Fibroblast of skin of right quadriceps (primary cell): ENCODE measurements around the gene OCA2.
"Not testable (repeated sequence)": the region's sequence is repeated elsewhere in the genome, so short reads cannot be mapped to it uniquely, and the experiment has no call there.

Source experiments
- DNase-seq: peaks from one replicate; pipeline ENCODE4 v3.0.0-alpha.2; 2013

OCA2 gene

DNA sequence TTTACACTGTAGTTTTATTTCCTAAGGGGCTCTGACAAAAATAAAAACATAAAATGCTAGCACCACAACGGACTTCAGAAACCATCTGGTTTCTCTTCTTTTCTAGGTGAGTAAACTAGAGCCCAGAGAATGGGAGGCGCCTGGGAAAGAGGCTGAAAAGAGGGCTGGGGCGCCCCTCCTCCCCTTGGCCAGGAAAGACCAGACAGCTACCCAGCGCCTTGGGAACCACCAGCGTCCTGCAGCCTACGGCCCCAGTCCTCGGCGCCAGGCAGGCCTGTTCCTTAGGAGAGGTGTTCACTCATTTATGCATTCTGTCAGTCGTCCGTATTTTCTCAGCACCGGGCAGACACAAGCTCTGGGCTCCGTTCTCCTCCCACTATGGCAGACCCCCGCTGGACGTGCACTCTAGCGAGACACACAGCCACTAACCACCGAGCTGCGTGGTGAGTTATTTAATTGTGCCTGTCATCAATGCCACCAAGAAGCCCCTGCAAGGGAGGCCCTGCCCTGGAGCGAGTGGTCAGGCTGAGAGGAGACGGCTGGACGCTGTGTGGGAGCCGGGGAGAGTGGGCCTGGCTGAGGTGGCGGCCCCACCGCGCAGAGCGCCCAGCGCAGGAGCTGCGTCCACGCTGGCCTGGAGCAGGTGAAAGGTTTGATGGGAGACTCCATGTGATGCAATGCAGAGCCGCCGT lies 294.4 kb downstream of the OCA2 start:
- no peak for DNase-seq

DNA sequence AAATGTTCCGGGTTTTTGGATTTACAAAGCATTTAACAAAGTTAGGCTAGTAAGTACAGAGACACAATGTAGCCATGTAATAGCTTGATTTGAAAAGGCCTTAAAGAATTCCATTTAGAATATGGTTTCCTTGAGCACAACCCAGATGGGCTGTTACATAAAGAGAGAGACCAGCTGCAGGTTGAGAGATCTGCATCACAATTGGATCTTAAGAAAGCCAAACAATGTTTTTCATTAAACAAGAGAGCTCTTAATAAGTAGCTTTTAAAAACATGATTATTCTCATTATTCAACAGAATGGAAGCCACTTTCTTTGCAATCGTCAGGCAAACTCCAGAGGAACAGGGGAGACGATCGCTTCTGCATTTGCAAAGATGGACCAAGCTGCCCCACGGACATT lies 300.3 kb downstream of the OCA2 start:
- no peak for DNase-seq

DNA sequence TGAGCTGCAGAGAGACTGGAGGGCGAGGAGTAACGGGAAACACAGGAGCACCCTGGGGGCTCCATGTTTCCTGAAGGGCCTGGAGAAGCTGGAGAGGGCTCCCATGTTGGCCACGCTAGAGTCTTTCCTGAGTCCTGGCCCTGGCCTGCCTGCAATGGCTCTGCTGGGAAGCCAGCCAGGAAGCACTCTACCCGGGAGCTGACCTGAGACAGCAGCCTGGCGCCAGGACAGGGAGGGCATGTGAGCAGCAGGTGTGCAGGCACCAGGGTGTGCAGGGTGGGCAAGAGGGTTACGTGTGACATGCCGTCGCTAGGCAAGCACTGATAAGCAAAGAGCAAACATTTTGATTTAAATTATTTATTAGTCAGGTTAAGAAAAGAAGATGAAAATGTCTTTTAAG lies 301.4 kb downstream of the OCA2 start:
- DNase-seq: no peak

DNA sequence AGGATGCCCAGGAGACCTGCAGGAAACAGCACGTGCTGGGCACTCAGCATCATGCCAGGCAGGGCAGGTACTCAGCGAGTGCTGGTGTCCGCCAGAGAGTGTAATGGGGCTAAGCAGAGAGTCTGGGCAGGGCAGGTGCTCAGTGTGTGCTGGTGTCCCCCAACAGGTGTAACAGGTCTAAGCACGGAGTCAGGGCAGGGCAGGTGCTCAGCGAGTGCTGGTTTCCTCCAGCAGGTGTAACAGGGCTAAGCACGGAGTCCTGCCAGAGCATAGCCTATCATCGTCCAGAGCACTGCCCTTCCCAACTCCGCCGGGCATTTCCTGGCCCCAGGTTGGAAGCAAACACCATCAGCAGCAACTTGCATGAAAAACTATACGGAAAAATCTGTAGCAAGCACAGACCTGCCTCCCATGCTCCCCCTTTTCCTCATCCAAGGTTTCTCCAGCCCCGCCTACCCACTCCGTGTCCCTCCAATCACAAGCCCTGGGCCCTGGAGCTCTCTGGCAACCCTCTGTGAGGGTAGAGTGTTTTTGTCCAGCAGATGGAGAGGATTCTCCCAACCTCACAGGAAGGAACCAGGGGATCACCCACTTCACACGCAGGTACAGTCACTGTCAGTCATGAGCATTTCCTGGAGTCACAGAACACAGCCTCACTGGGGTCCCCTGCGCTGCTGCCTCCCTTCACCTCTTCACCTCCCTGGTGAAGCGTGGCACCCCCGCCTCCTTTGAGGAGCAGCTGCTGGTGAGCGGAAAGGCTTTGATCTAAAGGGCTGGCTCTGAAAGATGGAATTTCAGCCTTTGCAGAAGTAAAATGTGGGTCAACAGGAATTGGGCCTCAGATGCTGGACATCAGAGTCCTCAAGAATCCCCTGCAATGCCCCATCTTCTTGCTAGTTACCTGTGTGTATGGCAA lies 302.5 kb downstream of the OCA2 start:
- DNase-seq: no peak

DNA sequence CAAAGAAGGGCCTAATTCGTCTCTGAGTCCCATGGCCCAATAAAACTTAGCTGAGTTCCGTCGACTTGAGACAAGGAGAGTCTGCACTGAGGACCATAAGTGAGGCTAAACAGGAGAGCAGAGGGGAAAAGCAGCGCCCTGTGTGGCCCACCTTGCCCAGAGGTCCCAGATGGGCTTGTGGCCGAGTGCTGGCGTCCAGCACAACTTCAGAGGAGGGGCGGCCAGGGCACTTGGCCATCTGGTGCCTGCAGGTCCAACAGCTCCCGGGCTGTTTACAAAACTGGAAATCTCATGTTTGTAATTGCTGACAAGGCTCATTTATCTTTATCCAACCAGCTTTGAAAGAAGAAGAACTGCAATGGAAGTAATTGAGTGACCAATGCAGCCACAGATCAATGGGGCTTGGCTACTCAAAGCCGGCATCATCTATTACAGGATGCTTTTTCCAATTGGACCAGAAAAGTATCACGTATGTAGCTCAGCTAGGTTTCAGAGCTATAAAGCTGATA lies 306.3 kb downstream of the OCA2 start:
- DNase-seq: no peak

DNA sequence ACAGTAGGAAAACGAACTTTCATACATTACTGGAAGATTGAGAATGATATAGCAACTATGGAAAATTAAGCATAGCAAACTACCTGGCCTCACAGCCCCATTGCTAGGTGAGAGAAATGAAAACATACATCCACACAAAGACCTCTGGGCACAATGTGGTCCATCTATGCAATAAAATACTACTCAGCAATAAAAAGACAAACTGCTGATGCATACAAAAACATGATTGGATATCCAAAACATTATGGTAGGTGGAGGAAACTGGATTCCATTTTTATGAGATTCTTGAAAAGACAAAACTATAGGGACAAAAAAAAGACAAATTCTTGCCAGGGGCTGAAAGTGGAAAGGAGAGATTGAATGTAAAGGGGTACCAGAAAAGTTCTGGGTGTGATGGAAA lies 308.8 kb downstream of the OCA2 start:
- DNase-seq: no peak

DNA sequence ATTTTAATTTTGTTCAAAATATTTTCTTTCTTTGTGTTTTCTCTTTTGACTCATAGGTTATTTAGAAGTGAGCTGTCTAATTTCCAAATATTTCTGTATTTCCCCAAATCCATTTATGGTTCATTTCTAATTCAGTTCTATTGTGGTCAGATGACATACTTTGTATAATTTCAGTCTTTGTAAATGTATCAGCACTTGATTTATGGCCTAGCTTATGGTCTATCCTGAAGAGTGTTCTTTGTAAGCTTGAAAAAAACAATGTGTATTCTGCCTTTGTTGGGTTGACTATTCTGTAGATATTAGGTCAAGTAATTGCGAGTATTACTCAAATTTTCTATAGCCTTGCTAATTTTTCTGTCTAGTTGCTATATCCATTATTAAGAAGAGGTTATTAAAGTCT lies 311.2 kb downstream of the OCA2 start:
- peak; percentile 13 for DNase-seq

DNA sequence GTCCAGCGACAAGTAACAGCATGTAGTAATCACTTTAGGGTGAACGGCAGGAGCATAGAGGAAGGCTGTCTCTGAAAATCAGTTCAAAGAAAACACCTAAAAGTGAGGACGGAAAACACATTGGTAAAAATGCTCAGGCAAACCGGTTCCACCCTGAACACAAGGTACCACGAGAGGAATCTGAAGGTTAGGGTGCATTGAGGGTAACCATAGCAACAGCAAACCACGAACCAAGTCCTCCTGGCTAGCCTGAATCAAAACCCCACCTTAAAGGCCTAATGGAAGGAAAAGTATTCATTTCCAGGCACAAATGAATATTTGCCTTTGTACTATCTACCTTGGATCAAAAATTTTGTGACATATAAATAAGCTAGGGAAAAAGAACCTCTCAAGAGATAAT lies 315.0 kb downstream of the OCA2 start:
- no peak for DNase-seq

DNA sequence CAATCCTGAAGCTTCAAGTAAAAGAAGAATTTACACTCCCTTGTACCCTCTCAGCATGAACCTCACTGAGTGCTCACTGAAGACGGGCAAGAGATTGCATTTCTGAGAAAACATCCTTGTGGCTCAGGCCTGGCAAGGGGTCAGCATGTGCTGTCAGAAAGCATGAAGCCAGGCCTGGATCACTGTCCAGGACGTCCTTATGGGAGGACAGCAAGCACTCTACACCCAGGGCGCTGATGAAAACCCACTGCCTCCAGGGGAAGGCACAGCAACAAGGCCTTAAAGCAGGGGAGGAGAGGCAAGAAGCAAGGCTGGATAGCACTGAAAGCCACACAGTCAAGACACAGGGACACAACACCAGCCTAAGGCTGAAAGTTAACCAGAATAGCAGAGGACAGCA lies 315.4 kb downstream of the OCA2 start:
- no peak for DNase-seq

DNA sequence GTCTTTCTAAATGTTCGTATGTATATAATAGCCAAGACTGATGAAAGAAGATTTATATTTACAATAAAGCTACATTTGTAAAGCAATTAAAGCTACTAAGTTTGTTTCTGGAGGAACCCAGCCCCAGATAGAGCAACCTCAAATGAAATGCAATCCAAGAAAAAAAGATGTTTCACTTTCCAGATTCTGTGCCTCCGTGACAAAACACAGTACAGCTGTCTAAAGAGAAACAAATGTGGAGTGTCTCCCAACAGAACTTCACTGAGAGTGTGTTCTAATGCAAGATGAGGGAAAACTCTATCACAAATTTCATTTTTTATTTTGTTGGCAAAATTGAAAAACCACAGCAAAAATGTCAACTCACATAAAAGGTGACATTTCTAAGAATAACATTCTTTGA lies 317.0 kb downstream of the OCA2 start:
- no peak for DNase-seq

DNA sequence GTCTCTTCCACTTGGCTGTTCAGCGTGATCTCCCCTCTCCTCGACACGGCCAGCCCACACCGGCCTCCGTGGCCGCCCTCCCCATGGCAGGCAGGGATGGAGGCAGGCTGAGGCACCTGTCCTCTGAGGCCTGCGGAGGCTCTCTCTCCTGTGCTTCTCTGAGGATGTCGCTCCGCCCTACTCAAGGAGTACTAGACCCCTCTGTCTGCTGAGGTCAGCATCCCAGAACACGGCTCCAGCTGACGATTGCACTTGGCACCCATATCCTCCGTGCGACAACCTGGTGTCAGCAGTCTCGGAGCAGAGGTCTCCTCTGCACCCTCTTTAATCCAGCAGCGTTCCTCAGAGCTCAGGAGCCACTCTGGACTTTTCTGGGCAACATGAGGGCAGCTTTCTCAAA lies 322.6 kb downstream of the OCA2 start:
- DNase-seq: no peak

DNA sequence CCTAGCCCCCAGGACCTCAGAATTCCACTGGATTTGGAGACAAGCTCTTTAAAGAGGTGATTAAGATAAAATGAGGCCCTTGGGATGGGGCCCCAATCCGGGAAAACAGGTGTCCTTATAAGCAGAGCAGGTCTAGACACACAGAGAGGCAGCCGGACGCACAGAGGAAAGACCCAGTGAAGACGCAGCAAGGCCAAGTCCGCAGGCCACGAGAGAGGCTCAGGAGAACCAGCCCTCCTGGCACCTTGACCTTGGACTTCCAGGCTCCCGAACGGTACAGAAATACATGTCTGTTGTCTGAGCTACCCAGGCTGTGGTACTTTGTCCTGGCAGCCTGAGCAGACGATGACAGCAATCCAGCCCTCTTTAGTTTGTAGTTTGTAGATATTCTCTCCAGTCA lies 324.5 kb downstream of the OCA2 start:
- DNase-seq: no peak

DNA sequence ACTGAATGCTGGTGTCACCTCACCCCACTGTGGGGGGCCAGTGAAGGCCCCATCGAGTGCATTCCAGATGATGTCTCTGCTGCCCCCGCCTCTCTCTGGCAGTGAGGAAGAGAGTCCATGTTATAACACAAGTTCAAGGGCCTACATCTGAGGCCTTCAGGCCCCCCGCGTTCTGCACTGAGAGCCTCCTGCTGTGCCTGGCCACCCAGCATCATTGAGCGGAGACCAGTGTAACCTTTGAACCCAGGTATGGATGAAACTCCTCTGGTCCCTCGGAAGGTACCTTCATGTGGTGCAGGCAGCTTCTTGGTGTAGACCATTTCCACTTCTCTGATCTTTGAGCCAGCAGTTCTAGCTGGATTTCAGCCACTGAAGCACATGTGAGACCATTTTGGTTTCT lies 324.9 kb downstream of the OCA2 start:
- no peak for DNase-seq

DNA sequence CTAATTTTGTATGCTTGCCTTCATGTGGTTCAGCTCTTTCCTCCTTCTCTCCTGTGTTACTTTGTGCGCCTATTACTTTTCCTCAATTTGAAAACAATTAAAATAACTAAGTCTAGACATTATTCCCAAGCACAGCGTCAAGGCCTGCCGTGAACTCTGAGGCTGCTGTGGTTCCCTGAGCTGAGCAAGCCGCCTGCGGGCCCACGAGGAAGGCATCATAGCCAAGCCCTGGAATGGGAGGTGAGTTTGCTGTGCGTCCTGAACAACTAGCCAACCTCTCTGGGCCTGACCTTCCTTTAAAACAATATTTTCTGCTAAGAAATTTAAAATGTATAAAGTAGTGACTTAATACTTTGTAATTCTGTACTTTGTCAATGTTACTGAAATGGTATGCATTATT lies 327.2 kb downstream of the OCA2 start:
- DNase-seq: no peak

DNA sequence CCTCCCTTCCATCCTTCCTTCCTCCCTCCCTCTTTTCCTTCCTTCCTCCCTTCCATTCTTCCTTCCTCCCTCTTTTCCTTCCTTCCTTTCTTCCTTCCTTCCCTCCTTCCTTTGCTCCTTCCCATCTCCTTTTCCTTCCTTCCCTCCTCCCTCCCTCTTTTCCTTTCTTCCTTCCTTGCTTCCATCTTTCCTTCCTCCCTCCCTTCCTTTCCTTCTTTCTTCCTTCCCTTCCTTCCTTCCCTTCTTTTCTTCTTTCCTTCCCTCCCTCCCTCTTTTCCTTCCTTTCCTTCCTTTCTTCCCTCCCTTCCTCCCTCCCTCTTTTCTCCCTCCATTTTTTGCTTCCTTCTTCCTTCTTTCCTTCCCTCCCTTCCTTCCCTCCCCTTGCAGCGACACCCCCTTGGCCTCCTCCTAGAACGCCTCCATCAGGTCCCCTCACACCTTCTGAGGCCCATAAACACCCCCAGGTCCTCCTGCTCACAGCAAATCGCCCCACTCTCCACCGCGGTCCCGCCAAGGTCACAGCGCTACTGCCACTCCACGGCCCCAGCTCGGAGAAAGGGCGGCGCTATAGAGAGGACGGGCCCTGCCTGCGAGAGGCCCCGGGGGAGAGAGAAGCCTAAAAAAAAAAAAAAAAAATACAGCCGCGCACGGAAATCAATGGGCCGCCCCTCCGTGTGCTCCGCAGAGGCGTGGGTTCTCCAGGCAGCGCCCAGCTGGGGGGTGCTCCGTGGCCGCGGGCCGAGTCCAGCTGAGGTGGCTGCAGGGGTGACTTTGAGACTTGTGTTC lies 328.2 kb downstream of the OCA2 start:
- no peak for DNase-seq

DNA sequence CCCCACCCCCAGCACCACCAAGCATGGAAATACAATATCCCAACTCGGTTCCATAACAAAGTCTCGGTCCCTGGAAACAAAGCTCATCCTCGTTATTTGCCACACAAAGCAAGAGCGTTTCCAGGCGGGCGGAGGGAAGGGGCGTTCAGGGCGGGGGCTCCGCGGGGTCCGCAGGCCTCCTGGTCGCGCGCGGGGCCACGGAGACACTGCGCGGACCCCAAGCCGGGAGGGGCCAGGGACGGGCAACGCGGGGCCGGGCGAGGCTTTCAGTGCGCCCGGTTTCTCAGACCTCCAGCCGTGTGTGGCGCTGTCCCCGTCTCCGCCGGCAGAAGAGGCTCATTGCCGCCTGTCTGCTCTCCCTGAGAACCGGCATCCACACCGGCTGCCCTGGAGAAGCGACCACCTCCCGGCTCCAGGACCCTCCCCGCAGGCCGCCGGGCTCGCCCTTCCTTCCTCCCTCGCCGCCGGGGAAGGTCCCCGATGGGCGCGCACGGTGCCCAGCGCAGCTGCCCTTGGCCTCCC lies 329.0 kb downstream of the OCA2 start:
- DNase-seq: no peak

DNA sequence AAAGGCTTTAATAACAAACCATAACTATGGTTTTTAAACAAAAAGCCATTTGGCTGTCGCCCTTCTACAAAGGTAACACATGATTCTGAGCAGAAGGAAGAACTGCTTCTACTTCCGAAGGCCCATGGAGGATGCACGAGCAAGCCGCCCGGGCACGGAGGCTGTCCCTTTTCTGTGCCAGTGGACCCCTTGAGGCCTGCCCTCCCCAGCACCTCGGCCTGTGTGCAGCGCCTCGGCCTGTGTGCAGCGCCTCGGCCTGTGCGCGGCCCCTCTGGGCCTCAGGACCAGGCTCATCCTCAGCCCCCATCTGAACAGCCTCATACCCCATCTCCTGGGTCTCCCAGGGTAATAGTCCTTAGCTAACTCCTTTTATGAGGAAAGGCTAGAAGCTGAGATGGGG lies 329.5 kb downstream of the OCA2 start:
- no peak for DNase-seq

DNA sequence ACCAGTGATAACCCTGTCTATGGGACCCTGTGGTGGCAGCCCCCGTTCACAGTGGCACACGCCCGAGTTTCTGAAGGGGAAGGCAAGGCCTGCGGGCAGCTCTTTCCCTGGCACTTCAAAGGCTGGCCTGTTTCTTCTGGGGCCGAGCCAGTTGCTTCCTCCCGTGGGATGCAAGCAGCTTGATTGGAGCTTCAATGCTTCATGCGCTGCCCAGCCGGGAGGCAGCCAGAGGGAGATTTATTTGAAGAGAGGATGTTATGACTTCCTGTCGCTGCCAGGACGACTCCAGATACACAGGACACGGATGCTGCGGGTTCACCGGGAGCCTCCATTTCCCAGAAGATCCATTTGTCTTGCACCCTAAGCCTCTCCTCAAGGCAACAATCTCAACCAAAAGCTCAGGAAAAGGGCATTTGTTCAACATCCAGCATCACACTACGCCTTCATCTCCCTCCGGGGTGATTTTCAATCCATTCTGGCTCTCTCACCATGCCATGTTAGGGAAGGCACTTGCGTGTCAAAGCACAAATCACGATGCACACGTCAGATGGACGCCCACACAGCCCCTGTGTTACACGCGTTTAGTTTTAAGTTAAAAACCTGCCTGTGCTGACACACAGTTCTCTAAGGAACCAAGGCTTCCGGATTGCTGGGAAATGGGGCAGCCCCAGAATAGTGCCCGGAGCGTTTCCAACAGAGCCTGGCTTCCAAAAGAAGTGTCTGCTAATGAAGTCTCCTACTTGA lies 330.2 kb downstream of the OCA2 start:
- DNase-seq: no peak

DNA sequence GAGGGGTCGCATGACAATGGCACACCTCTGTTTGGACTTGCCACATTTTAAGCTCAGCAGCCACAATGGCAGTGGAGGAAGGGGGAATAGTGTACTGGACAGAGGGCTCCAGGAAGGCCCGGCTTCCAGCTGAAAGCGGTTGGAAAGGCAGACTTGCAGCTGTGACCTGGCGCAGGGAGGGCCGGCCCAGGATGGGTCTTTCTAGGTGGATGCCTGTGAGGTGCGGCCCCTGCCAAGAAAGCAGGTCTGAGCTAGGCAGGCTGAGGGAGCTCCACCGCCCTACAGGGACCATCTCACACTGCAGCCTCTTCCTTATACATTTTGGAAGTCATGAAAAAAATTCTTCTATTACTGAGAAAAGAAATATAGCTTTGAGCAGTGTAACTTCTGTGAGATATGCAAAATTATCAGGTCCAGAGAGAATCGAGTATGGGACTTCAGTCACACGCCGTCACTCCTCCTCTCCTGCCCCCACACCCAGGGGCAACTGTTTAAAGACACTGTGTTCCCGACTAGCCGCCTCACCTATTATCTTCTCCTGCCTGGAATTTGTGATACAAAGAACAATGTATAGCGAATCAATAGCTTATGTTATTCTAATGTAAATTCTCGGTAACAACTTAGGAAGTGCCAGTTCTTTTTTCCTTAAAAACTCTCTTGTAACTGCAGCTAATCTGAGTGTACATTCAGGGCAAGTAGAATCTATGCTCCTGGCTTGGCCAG lies 331.0 kb downstream of the OCA2 start:
- DNase-seq: no peak

DNA sequence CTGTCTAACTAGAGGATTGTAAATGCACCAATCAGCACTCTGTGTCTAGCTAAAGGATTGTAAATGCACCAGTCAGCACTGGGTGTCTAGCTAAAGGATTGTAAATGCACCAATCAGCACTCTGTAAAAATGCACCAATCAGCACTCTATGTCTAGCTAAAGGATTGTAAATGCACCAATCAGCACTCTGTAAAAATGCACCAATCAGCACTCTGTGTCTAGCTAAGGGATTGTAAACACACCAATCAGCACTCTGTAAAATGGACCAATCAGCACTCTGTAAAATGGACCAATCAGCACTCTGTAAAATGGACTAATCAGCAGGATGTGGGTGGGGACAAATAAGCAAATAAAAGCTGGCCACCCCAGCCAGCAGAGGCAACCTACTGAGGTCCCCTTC lies 331.7 kb downstream of the OCA2 start:
- not testable (repeated sequence) for DNase-seq

DNA sequence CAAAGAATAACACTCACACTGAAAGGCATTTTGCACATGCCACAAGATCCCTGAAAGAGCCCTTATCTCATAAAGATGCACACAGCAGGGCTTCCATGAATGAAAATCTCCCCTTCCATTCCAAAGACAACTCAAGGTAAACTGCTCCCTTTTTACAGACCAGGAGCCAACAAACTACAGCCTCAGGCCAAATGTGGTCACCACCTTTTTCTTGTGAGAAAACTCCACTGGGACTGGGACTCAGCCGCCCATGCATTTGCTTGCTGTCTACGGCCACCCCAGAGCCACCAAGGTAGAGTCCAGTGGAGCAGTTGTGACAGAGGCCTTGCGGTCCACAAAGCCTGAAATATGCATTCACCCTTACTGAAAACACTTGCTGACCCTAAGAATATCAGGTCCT lies 334.8 kb downstream of the OCA2 start:
- no peak for DNase-seq

DNA sequence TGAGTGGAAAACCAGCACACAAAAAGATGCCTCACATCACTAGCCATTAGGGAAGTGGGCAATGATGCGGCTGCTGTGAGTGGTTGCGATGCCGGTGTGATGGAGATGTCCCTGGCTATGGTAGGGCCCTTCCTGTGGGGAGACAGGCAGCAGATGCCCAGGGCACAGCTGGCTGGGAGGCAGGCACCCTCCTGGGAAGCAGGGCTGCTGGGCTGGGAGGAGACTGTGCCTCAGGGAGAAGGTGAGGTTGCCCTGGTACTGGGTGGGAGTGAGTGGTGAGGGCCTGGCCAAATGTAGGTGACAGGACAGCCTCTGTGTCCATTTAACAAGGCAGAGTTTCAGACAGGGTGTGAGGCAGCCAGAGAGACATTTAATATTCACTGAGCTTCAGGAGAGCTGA lies 335.6 kb downstream of the OCA2 start:
- no peak for DNase-seq
